Central memory CD8-positive, alpha-beta T cell (primary cell): ENCODE data around the gene RAB35.
"Not testable (repeated sequence)": the region's sequence is repeated elsewhere in the genome, so short reads cannot be mapped to it uniquely, and the experiment has no call there.

Experiments
- ATAC-seq: fragments of 150-1000 bp; cut with Tn5 transposase; replicated peaks from 2 replicates; pipeline ENCODE4 v1.10.0; 2022; ENCODE audit warnings: mild to moderate bottlenecking, moderate FRiP score, moderate number of reproducible peaks; ENCODE audit not compliant: poor library complexity, severe bottlenecking; ENCODE audit errors: extremely low read depth
- DNase-seq, 2 donors: peaks; one replicate each; pipeline ENCODE4 v3.0.0; 2021; ENCODE audit warnings: low spot score in 2 of 2
- H3K27ac Mint-ChIP-seq: one replicate; pipeline ENCODE4 v1.8.0; 2022; ENCODE audit warnings: low read depth, mild to moderate bottlenecking, moderate library complexity, mixed read lengths
- H3K27me3 Mint-ChIP-seq: one replicate; pipeline ENCODE4 v1.8.0; 2022; ENCODE audit warnings: mixed read lengths
- H3K36me3 Mint-ChIP-seq: one replicate; pipeline ENCODE4 v1.8.0; 2022; ENCODE audit warnings: mild to moderate bottlenecking, moderate library complexity, mixed read lengths; ENCODE audit not compliant: insufficient read depth
- H3K4me1 Mint-ChIP-seq: one replicate; pipeline ENCODE4 v1.8.0; 2022; ENCODE audit warnings: mixed read lengths
- H3K4me3 Mint-ChIP-seq: one replicate; pipeline ENCODE4 v1.8.0; 2022; ENCODE audit warnings: mild to moderate bottlenecking, moderate library complexity, mixed read lengths
- H3K9me3 Mint-ChIP-seq: one replicate; pipeline ENCODE4 v1.8.0; 2022; ENCODE audit warnings: mixed read lengths

Gene RAB35

DNA sequence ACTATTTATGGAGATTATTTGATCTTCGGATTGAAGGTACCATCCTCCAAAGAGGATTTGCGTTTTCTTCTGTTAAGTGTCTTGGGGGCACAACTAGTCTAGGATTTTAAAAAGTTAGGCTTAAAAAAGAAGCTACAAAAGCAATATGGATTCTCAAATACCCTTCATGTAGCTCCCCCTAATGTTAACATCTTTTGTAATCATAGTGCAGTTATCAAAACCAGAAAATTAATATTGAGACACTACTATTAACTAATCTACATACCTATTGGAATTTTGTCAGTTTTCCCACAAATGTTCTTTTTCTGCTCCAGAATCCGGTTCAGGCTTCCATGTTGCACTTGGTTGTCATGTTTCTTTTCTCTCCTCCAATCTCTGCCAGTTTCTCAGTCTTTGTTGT is 65.0 kb downstream of the RAB35 start:
- no peak for DNase-seq
- Mint-ChIP-seq H3K27me3 (no peaks in the 10 kb centered on the region), H3K27ac (peak overlapping the region; percentile 76), H3K9me3 (peaks cover 5% of the 10 kb centered on the region), H3K4me3 (no peak overlapping the region), H3K4me1 (peaks cover 47% of the 10 kb centered on the region), H3K36me3 (peaks cover 9% of the 10 kb centered on the region)
- ATAC-seq: no peak

GRCh38 chr12:120049426-120049825 is 67.1 kb downstream of the RAB35 start:
- Mint-ChIP-seq H3K27me3 (no peaks in the 10 kb centered on the region), H3K4me1 (peaks cover 54% of the 10 kb centered on the region), H3K36me3 (peaks cover 7% of the 10 kb centered on the region), H3K9me3 (peaks cover 5% of the 10 kb centered on the region), H3K27ac (peak overlapping the region; percentile 96), H3K4me3 (peak overlapping the region; percentile 10)
- no peak for ATAC-seq
- DNase-seq: no peak

GRCh38 chr12:120048263-120048662 is 68.3 kb downstream of the RAB35 start:
- Mint-ChIP-seq H3K4me3 (peak overlapping the region; percentile 60), H3K4me1 (peaks cover 49% of the 10 kb centered on the region), H3K9me3 (peaks cover 5% of the 10 kb centered on the region), H3K27ac (peak overlapping the region; percentile 96), H3K36me3 (peaks cover 6% of the 10 kb centered on the region), H3K27me3 (no peaks in the 10 kb centered on the region)
- DNase-seq (no peak), ATAC-seq (peak; percentile 96)

DNA sequence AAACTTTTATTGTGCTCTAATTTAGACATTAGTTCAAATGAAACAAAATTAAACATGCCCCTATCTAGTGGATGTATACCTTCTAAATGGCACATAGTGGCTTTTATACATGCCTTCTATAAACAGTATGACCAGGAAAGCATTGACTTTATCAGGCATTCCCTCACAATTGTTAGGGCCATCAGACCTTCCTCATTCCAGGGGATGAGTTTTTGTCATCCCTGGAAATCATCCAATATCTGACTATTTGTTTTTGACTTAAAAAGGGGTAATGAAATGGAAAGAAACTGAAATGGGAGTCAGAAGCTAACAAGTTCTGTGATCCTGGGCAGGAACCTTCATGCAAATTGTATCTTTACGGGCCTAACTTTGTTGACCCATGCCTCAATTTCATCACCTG is 69.5 kb downstream of the RAB35 start:
- peak overlapping the region; percentile 96 for H3K27ac Mint-ChIP-seq
- no peak overlapping the region for H3K4me3 Mint-ChIP-seq
- H3K4me1 Mint-ChIP-seq: peaks cover 47% of the 10 kb centered on the region
- peaks cover 6% of the 10 kb centered on the region for H3K36me3 Mint-ChIP-seq
- peaks cover 2% of the 10 kb centered on the region for H3K9me3 Mint-ChIP-seq
- DNase-seq: no peak
- no peak for ATAC-seq
- H3K27me3 Mint-ChIP-seq: no peaks in the 10 kb centered on the region

DNA sequence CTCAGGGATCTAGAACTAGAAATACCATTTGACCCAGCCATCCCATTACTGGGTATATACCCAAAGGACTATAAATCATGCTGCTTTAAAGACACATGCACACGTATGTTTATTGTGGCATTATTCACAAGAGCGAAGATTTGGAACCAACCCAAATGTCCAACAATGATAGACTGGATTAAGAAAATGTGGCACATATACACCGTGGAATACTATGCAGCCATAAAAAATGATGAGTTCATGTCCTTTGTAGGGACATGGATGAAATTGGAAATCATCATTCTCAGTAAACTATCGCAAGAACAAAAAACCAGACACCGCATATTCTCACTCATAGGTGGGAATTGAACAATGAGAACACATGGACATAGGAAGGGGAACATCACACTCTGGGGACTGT is 71.2 kb downstream of the RAB35 start:
- not testable (repeated sequence) for H3K36me3 Mint-ChIP-seq, DNase-seq, ATAC-seq, H3K9me3 Mint-ChIP-seq, H3K4me3 Mint-ChIP-seq, H3K27me3 Mint-ChIP-seq, H3K27ac Mint-ChIP-seq
- peaks cover 52% of the 10 kb centered on the region for H3K4me1 Mint-ChIP-seq
